Chondrocyte (in vitro differentiated cells): Measurements from ENCODE around the gene TMEM91. TPM values are rescaled to one million over a fixed set of nuclear protein-coding genes. Genes with fewer than 3 reads are reported as not detected.

Experiments
- DNase-seq: peaks from one replicate; pipeline ENCODE4 v3.0.0; 2021; ENCODE audit warnings: mixed read lengths, low spot score
- H3K27ac Mint-ChIP-seq: one replicate; pipeline ENCODE4 v1.8.0; 2021; ENCODE audit warnings: mild to moderate bottlenecking, moderate library complexity, mixed read lengths; ENCODE audit not compliant: unreplicated experiment
- H3K27me3 Mint-ChIP-seq: 2 replicates; pipeline ENCODE4 v1.8.0; 2021; ENCODE audit warnings: low read depth, mixed read lengths
- H3K36me3 Mint-ChIP-seq: 2 replicates; pipeline ENCODE4 v1.8.0; 2021; ENCODE audit warnings: low read depth, mixed read lengths
- H3K4me1 Mint-ChIP-seq: 2 replicates; pipeline ENCODE4 v1.8.0; 2021; ENCODE audit warnings: low read depth, mild to moderate bottlenecking, mixed read lengths
- H3K4me3 Mint-ChIP-seq: one replicate; pipeline ENCODE4 v1.8.0; 2021; ENCODE audit warnings: mild to moderate bottlenecking, moderate library complexity, mixed read lengths; ENCODE audit not compliant: unreplicated experiment
- H3K9me3 Mint-ChIP-seq: 2 replicates; pipeline ENCODE4 v1.8.0; 2021; ENCODE audit warnings: low read depth, mixed read lengths
- CTCF ChIP-seq: fragments of 200-600 bp; sonication (generic); IDR thresholded peaks from 2 replicates; pipeline ENCODE4 v1.5.0; 2021; ENCODE audit warnings: antibody characterized with exemption, mild to moderate bottlenecking, moderate library complexity
- total RNA-seq: library from RNA; stranded (reverse); gene quantifications from 3 replicates; pipeline ENCODE4 v1.2.1, GENCODE V29; 2021

Gene TMEM91
- total RNA-seq, 1 donor from 2014 or later = 4.8 TPM

DNA sequence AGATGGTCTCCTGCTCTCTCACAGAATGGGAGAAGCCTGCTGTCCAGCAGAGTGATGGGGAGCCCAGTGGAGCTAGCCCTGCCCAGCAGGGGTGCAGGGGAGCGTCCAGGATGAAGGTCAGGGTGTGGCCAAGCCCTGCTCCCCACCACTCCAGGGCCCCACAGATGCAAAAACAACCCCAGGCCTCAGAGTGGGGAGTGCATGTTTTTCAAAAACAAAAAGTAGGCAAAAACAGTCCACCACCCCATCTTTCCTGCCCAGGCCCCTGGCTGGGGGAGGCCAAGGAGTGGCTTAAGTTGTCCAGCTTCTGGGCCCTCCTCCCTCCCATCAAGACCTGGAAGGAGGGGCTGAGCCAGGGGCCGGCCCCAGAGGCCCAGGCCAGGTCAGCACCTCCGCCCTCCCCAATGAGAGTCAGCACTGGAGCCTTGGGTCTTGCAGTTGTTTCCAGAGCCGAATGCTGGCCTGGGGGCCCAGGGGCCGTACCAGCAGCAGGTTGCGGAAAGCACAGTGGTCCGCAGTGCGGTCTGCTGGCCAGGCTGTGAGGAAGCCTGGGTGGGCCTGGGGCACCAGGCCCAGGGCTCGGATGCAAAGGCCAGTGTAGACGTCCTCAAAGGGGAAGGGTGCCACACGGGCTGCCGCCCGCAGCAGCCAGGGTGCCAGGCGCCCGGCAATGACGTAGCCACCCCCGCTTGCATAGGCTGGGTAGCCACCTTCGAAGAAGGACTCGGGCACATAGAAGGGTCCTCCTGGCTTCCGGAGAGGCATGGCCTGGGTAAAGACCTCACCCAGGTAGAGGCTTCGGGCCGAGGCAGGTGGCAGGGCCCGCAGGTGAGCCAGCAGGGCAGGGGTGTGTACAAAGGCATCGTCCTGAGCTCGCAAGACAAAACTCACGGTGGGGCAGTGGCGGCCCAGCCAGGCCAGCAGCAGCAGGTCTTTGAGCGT, 49.1 kb downstream of the TMEM91 start:
- H3K4me3 Mint-ChIP-seq = no peak overlapping the region
- no peaks in the 10 kb centered on the region for H3K27me3 Mint-ChIP-seq
- peaks cover 10% of the 10 kb centered on the region for H3K4me1 Mint-ChIP-seq
- no peak overlapping the region for H3K27ac Mint-ChIP-seq
- H3K9me3 Mint-ChIP-seq = no peaks in the 10 kb centered on the region
- TF ChIP-seq CTCF = no peak
- peaks cover 16% of the 10 kb centered on the region for H3K36me3 Mint-ChIP-seq
- no peak for DNase-seq

- Mint-ChIP-seq H3K27ac (no peak overlapping the region), H3K4me1 (peaks cover 10% of the 10 kb centered on the region), H3K9me3 (no peaks in the 10 kb centered on the region), H3K27me3 (no peaks in the 10 kb centered on the region), H3K4me3 (no peak overlapping the region), H3K36me3 (peaks cover 15% of the 10 kb centered on the region)
- TF ChIP-seq CTCF = no peak
- no peak for DNase-seq
These were observed 49.9 kb downstream of the TMEM91 start for GRCh38 chr19:41426116-41426841.

- Mint-ChIP-seq H3K4me1 (peaks cover 10% of the 10 kb centered on the region), H3K4me3 (peak within 1 kb of the TSS; percentile 54), H3K9me3 (no peaks in the 10 kb centered on the region), H3K36me3 (peaks cover 10% of the 10 kb centered on the region), H3K27me3 (no peaks in the 10 kb centered on the region), H3K27ac (peak within 1 kb of the TSS; percentile 80)
- no peak for TF ChIP-seq CTCF
- no peak for DNase-seq
These were observed 50.8 kb downstream of the TMEM91 start, which contains the start of gene B3GNT8 for GRCh38 chr19:41426952-41427646. Gene B3GNT8, minus strand, starts transcription at chr19:41427374. Its CDS starts 596 bp downstream, at chr19:41426778.

- H3K4me1 Mint-ChIP-seq = peaks cover 10% of the 10 kb centered on the region
- H3K27ac Mint-ChIP-seq = no peak overlapping the region
- no peak overlapping the region for H3K4me3 Mint-ChIP-seq
- no peaks in the 10 kb centered on the region for H3K9me3 Mint-ChIP-seq
- no peak for DNase-seq
- no peak for TF ChIP-seq CTCF
- peaks cover 5% of the 10 kb centered on the region for H3K36me3 Mint-ChIP-seq
- no peaks in the 10 kb centered on the region for H3K27me3 Mint-ChIP-seq
These were observed 51.5 kb downstream of the TMEM91 start for GRCh38 chr19:41427647-41428480.
